NCI-H2107 treated with DMSO at 0.1 percent for 48 hours (cell line): ENCODE measurements around the gene PDZRN3.

ENCODE experiments used
- DNase-seq: peaks from one replicate; lab custom pipeline; 2025; ENCODE audit not compliant: unreplicated experiment; lab: John Stamatoyannopoulos, UW

The PDZRN3 gene

DNA sequence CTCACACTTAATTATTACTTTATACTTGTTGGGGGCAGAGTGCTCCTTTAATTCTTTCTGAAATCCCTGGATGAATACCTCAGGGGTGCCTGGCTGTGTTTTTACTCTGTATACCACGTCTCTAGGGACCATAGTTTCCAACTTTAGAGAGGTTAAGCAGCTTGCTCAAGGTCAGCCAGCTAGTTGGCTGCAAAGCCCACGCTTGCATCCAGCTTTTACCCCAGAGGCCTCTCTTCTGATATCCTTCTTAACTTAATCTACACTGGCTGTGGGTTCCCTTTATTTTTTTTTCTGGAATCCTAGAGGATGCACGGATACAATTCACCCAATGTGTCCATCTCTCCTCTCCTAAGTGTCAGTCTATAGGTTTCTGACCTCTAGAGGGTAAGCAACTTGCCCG lies 1.4 kb downstream of the PDZRN3 start:
- DNase-seq, result no peak

DNA sequence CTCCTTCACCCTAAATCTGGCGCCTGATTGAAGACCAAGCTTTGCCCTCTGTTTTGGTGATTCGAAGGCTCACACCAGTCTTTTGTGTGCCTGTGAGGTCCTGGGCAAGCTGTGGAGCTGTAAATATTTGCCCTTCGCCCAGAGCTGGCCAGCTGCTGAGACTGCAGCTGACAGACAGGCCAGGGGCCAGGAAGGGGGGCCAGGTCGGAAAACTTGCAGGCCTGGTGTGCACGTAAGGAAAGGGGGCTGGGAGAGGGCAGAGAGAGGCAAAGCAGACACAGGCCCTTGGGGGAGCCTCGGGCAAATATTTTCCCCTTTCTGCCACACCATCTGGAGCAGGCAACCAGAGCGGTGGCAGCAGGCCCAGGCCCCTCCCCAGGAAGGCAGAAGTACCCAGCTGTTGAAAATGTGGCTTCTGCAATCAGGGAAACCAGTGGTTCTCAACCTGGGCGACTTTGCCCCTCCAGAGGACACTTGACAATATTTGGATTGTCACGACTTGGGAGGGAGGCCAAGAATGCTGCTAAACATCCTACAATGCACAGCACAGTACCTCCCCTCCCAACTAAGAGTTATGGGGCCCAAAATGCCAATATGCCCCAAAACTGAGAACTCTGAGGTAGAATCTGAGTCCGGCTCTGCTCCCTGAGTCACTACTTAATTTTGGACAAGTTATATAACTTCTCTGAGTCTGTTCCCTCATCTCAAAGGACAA lies 2.5 kb downstream of the PDZRN3 start:
- no peak for DNase-seq

DNA sequence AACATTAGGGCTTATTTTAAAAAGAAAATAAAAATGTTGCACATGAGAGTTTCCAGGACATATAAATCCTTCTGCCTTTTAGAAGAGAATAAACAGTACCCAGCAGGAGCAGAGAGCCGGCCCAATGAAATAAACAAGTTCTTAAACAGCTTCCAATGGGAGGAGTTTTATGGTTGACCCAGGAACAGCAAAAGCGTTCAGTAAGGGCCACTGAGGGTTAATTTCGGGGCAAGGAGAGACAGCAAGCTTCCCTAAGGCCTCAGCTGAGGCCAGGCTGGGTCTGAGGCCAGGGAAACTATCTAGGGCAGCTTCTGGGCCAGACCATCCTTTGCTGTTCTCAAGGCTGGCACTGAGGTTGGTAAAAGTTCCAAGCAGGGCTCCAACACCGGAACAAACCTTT lies 3.4 kb downstream of the PDZRN3 start:
- DNase-seq, result no peak

DNA sequence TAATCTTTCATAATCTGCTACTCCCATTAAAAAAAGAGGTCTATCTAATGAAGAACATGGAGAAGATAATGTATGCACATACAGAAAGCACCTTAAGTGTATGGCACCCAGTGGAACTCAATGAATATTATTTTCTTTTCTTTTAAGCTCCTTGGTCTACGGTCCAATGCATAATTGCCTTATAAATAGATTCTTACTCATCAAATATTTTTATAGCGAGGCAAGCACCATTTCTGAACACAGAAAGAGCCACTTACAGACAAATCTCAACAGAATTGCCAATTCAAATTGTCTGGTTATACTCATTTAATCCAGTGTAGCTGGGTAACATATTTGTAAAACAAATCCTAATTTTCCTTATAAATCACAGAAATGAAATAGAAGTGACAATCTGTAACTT lies 6.3 kb downstream of the PDZRN3 start:
- no peak for DNase-seq

DNA sequence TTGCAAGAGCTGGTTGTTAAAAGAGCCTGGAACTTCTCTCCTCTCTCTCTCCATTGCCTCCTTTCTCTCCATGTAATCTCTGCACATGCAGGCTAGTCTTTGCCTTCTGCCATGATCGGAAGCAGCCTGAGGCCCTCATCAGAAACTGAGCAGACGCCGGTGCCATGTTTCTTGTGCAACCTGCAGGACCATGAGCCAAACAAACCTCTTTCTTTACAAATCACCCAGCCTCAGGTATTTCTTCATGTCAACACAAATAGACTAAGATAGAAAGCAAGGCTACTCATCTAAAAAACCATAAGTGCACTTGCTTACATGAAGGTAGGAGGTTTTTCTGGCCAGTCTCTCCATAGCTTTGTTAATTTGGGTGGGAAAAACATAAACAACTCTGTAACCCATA lies 8.7 kb downstream of the PDZRN3 start:
- no peak for DNase-seq

DNA sequence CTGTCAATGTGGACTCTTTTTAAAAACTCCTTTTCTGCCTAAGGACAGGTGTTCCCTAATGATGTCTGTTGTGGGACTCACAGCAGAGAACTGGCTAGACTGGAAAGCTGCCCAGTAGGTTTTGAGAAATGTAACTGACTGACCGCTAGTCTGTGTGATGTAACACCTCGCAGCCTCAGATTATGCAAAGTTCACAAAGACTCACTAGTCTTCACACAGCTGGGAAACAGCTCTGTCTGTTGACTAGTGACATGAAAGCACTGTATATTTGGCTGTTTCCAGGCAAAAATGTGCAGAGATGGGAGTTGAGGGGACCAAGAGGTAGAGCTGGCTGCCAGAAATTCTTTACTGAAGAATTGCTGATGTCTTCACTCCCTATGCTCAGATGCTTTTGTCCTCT lies 10.3 kb downstream of the PDZRN3 start:
- no peak for DNase-seq

DNA sequence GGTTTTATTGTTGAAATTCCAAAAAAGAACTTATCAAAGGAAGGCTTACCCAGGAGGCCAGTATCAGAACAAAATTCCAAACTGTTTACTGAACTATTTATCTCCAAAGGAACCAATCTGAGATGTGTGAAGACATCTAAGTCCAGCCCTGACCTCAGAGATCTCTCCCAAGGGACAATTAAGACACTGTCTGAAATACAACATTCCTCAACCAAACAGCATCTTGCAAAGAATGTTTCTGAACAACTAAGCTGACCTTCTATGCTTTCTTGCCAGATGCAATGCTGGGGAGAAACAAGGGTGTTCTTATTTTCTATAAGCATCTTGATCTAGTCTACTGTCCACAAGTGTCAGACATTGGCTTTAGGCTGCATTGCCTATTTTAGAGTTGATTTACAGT lies 13.6 kb downstream of the PDZRN3 start:
- DNase-seq, result no peak

DNA sequence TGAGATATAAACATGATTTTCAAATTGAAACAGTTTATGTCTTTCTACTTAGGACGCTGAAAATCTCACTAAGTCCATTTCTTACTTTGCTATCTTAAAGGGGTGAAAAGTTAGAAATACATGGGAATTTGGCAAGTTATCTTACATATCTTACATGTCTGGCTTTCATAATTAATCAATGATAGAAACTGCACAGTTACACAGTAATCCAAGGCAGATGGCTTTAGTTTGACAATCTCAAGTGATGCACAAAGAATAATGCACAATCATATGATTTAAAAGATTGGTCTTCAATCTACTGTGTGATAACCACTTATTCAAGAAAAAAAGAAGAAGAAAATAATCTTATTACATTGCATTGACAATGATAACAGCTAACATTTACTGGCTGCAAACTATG lies 14.2 kb downstream of the PDZRN3 start:
- no peak for DNase-seq

DNA sequence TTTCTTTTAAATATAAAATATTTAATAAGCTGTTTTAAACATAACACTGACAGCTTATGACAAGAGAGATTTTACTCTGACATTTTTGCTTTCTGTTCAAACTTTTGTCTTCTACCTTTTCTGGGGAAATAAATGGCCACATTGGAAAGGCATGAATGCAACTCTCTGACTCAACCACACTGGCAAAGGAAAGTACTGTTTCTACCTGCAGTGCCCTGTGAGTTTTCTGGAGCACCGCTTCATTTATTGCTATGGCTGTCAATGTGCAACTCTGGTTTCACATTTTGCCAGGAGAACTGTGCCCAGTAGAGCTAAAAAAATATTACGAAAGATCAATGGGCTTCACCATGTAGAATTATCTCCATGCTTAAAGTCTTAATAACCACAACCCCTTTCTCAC lies 15.1 kb downstream of the PDZRN3 start:
- no peak for DNase-seq

DNA sequence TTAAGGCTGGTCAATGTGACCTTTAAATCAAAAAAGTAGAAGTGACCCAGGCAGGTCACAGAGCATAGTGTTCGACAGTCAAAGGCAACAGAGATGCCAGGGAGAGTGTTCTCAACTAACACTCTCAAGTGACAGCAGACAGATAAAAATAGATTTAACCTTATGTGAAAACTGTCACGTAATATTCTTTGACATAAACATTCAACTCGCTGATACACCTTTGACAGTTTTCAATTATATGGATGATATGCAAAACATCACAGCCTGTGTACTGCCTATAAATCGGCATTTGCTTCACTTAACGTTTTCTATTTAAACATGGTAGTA lies 15.5 kb downstream of the PDZRN3 start:
- no peak for DNase-seq

DNA sequence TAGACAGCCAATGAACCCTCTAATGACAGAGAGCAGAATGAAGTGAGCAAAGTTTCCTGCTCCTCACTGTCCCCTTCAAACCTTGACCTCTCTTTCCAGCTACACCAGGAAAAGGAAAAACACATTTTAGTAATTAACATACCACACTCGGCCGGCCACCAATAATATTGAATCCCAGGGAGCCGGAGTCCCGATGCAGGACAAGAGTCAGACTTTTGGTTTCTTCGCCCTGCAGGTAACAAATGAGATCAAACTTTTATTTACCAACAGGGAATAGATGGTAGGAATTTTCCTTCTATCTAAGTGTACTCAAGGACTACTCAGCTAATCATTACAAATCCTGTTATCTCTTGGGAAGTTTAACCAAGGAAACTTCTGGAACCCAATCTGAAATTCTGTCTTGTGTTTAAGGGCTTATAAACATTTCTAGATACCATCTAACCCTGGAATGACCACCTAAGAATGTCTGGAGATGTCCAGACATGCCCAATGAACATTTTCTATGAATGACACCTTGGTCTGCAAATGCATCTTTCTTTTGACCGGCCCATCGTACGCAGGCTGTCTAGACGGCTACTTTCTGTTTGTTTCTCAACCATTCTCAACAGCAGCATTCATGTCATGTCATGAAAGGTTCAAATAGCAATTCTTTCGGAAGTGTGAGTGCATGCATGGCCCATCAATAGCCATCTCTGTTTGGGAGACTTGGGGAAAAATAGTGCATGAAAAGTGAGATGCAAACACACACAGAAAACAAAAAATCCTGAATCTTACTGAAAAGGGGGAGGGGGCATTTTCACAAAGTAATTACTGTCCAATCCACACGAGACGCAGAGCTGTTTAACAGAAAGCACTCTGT lies 16.1 kb downstream of the PDZRN3 start:
- DNase-seq, result no peak

DNA sequence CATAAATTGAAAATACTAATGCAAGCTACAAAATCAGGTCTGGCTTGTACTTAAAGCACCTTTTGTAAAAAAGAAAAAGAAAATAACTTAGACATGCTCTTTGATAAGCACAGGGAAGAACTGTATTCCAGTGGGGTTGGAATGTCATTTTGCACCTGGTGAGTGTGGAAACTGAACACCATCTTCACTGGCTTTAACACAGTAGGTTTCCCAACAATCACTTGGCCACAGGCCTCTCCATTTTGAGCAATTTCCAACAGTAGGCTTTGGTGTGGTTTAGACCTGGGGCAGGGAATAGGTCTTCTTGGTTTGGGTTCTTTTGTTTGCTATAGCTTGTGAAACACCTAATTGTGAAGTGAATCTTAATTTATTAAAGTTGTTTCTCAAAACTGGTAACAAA lies 18.9 kb downstream of the PDZRN3 start:
- no peak for DNase-seq

DNA sequence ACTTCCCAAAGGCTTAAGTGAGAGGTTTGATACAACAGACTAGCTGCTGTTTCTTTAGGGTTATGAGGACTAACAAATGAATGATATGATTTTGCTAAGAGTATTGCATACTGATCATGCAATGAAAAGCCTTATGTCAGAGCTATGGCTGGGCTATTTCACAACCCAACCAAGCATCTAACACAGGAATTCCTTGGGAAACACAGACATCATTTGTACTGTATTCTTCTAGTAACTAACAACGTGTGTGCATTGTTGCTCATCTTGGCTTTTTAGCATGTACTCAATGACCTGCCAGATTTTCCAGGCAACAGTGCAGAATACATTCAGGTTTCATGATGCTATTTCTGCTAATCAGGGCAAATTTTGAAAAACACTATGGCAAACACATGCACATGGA lies 19.3 kb downstream of the PDZRN3 start:
- no peak for DNase-seq

DNA sequence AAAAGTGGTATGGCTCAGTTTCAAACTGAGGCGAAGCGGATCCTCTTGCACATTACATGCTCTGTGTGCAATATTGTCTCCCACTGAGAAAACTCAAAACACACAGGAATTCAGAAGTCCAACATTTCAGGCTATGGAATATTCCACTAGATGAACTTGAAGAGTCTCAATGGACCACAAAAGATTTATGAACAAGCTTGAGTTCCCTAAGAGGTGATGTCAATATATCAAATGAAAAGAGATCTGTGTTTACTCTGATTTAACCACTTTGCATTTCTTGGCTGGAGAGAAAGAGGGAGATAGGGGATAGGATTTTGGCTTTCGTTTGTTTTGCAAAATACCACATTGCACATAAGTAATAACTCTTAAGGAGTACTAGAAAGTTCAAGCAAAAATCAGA lies 20.3 kb downstream of the PDZRN3 start:
- DNase-seq, result no peak

DNA sequence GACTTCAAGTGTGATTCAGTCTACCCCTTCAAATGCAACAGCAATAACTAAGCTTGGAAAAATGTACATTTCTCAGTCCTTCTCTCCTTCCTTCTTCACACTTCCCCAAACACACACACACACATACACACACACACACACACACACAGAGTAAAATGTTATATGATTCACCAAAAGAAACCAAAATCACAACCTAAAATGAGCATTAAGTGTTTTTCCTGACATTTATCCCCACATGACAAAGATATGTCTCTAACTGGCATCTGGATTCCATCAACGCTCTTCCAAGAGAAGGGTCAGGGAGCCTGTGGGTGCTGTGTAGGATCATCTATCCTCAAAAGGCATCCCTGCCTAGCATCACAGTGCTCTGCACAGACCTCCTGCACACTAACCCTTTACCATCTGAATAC lies 21.0 kb downstream of the PDZRN3 start:
- DNase-seq, result no peak

DNA sequence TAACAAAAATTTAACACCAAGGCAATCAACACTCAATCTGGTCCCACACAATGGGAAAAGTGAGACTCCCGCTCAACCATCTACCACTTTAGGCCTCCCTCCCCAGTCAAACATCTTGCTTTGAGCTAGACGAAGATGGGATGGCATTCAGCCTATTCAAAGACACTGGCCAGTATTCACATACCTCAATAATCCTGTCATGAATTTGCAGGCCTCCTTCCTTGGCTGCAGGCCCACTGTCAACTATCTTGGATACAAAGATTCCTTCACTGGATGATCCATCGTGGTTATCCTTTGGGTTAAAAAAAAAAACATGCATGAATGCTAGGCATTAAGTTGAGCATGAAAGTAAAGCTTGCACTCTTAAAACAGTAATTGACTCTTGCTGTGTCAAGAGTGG lies 22.6 kb downstream of the PDZRN3 start:
- DNase-seq, result no peak

DNA sequence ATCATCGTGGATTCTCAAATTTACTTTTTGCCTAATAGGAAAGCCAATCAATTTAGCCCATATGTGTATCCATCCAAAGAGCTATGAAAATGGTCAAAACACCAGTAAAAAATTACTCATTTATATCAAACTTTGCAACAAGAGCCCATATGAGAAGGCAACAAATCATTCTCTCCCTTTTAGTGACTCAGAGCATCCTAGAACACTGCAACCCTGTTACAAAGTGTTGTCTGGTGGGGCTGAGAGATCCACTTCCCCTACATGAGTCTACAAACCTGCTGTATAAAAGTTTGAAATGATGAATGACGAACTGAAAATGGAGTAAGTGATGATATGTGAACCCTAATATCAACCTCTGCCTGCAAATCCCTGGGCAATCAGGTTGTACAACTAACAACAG lies 23.3 kb downstream of the PDZRN3 start:
- no peak for DNase-seq

DNA sequence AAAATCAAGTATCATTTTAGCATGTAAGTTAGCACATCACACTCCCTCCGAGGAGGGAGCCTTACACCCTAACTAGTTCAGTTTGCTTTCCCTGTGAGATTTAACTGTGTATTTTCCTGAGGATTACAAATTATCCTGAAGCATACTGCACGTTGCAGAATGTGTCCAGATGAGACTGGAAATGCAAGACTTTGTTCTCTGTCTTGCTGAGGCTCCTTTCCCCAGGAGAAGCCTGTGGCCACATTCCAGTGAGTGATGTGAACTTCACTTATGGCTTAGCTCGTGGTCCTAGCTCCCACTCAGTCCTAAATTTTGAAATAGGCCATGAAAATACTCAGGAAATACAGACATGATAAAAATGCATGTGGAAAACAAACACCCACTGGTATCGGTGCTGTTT lies 23.7 kb downstream of the PDZRN3 start:
- no peak for DNase-seq

DNA sequence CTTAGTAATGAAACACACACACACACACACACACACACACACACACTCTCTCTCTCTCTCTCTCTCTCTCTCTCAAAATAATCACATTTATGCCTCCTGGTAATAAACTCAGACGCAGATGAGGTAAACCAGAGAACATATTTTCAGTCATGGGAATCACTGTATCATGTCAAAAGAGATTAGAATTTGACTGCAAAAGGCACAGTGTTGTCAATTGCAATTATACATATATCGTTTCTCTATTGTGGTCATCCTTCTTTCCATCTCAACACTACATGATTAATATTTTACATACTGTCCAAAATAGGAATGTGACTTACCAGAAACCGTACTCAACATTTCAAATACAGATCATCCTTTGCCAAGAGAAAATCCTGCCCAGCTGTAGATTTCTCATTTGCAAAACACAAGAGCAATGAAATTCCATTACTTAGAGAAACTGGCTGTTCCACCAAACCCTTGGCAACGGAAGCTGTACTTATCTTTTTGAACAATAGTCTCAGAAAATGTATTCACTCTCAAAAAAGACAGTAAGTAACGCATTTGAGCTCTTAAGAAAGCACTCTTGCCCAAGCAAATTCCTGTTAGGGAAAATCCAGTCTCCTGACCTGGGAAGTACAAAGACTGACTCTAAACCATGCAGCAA lies 24.3 kb downstream of the PDZRN3 start:
- no peak for DNase-seq

DNA sequence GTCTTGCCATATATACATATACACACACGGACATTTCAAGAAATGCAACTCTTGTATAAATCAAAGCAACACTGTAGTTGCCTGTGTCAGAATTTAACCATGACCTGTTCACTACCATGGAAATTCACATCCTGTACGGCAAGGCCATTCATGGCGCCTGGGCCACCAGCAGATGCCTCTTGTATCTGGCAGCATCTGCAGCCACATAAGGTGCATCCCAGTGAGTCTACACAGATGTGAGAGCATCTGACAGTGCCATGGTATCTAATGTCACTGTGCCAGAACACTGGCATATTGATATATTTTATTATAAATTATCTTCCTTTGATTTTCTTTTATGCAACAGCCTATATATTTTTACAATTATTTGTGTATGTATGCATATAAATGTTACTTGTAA lies 25.1 kb downstream of the PDZRN3 start:
- DNase-seq, result no peak

DNA sequence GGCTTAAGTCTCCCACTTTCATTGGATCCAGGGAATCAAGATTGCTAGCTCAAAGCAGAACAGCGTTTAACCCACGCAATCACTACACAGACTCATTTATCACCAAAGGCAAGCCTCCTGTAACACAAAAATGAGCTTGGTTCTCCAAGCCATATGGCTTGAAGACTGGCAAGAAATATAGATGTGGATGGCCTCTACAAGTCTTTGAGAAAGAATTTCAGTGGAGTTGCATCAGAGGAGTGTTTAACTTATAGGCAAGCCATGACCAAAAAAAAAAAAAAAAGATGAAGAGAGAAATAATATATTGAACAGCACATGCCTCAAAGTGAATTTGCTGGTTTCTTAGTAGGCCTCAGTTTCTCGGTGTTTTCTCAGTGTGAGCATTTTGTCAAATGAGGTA lies 27.3 kb downstream of the PDZRN3 start:
- DNase-seq, result no peak
